EH (cell line): Measurements from ENCODE around the gene MEFV.

Experiments used
- DNase-seq: peaks from one replicate; pipeline ENCODE4 v3.0.0-alpha.2; 2015; ENCODE audit warnings: low read depth

Gene MEFV

GRCh38 chr16:3268294-3268693 lies 11.9 kb upstream of the MEFV start:
- no peak for DNase-seq

GRCh38 chr16:3266873-3267537 lies 10.6 kb upstream of the MEFV start:
- DNase-seq: peak; percentile 82

- DNase-seq: peak; percentile 98
These were observed 8.0 kb upstream of the MEFV start for GRCh38 chr16:3264137-3265036.

GRCh38 chr16:3262517-3262916 lies 6.1 kb upstream of the MEFV start:
- no peak for DNase-seq

- DNase-seq: no peak
These were observed 3.4 kb upstream of the MEFV start for GRCh38 chr16:3259836-3260235.

- DNase-seq: peak; percentile 32
These were observed 533 bp upstream of the MEFV start for GRCh38 chr16:3256866-3257465.

GRCh38 chr16:3254309-3254708 lies 2.1 kb downstream of the MEFV start:
- DNase-seq: no peak

GRCh38 chr16:3252967-3253366 lies 3.5 kb downstream of the MEFV start:
- DNase-seq: no peak

GRCh38 chr16:3249451-3249850 lies 7.0 kb downstream of the MEFV start:
- DNase-seq: no peak

- DNase-seq: no peak
These were observed 7.4 kb downstream of the MEFV start for GRCh38 chr16:3249020-3249419.

GRCh38 chr16:3248596-3248995 lies 7.8 kb downstream of the MEFV start:
- no peak for DNase-seq

GRCh38 chr16:3246876-3247275 lies 9.6 kb downstream of the MEFV start:
- no peak for DNase-seq

GRCh38 chr16:3246002-3246401 lies 10.4 kb downstream of the MEFV start:
- DNase-seq: no peak

- no peak for DNase-seq
These were observed 12.6 kb downstream of the MEFV start for GRCh38 chr16:3243882-3244281.

GRCh38 chr16:3242709-3243108 lies 13.7 kb downstream of the MEFV start:
- DNase-seq: no peak

GRCh38 chr16:3241761-3242160 lies 14.7 kb downstream of the MEFV start:
- DNase-seq: no peak

GRCh38 chr16:3235856-3236669 lies 20.4 kb downstream of the MEFV start:
- no peak for DNase-seq

GRCh38 chr16:3234857-3235561 lies 21.4 kb downstream of the MEFV start, which contains the start of gene ZNF200:
Gene ZNF200, minus strand, starts transcription at chr16:3235158. Its CDS starts 1,403 bp downstream, at chr16:3233755.
- peak; percentile 96 for DNase-seq

GRCh38 chr16:3234543-3234856 lies 21.9 kb downstream of the MEFV start:
- no peak for DNase-seq

- DNase-seq: peak; percentile 7
These were observed 32.4 kb downstream of the MEFV start for GRCh38 chr16:3223913-3224515.

GRCh38 chr16:3220839-3221238 lies 35.6 kb downstream of the MEFV start:
- no peak for DNase-seq
